Liver (tissue), 3 donors: Measurements from ENCODE around the gene ARHGEF26.

ENCODE experiments used
- RAD21 ChIP-seq, 2 donors: IDR thresholded peaks; 2 replicates each; pipeline ENCODE4 v1.6.1; 2016; ENCODE audit warnings: antibody characterized with exemption in 2 of 2, mild to moderate bottlenecking in 2 of 2
- TF ChIP-seq, protein P1 (sequence below): IDR thresholded peaks from 2 replicates; pipeline ENCODE4 v1.6.1; 2016; ENCODE audit warnings: antibody characterized with exemption
- TF ChIP-seq, protein P2 (sequence below): IDR thresholded peaks from 2 replicates; pipeline ENCODE4 v1.6.1; 2016; ENCODE audit warnings: antibody characterized with exemption
- TF ChIP-seq, protein P3 (sequence below): fragments of 150-350 bp; IDR thresholded peaks from 2 replicates; pipeline ENCODE4 v1.5.1; 2017; ENCODE audit warnings: improper control_type of control experiment, low read depth, low read length; ENCODE audit not compliant: missing input control
- donor health status: healthy.
- donor health status: healthy.

DNA sequence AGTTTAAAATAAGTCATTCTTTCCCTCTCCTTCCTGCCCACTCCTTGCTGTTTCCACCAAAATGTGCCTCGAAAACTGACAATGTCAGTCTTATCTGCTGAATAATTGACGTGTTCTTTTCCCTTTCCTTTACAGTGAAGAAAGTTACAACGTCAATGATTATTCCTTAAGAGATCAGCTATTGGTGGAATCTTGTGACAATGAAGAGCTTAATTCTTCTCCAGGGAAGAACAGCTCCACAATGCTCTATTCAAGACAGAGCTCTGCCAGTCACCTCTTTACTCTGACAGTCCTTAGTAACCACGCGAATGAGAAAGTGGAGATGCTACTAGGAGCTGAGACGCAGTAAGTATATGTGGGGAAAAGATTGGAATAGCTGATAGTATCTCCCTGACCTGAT, 119.0 kb downstream of the ARHGEF26 start:
- TF ChIP-seq, protein P1, sequence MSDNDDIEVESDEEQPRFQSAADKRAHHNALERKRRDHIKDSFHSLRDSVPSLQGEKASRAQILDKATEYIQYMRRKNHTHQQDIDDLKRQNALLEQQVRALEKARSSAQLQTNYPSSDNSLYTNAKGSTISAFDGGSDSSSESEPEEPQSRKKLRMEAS = no peak
- TF ChIP-seq, protein P2, sequence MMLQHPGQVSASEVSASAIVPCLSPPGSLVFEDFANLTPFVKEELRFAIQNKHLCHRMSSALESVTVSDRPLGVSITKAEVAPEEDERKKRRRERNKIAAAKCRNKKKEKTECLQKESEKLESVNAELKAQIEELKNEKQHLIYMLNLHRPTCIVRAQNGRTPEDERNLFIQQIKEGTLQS = no peak
- no peak for TF ChIP-seq RAD21 (IDR thresholded peaks at IDR 0.05)
- TF ChIP-seq, protein P3, sequence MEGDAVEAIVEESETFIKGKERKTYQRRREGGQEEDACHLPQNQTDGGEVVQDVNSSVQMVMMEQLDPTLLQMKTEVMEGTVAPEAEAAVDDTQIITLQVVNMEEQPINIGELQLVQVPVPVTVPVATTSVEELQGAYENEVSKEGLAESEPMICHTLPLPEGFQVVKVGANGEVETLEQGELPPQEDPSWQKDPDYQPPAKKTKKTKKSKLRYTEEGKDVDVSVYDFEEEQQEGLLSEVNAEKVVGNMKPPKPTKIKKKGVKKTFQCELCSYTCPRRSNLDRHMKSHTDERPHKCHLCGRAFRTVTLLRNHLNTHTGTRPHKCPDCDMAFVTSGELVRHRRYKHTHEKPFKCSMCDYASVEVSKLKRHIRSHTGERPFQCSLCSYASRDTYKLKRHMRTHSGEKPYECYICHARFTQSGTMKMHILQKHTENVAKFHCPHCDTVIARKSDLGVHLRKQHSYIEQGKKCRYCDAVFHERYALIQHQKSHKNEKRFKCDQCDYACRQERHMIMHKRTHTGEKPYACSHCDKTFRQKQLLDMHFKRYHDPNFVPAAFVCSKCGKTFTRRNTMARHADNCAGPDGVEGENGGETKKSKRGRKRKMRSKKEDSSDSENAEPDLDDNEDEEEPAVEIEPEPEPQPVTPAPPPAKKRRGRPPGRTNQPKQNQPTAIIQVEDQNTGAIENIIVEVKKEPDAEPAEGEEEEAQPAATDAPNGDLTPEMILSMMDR = no peak
